Heart right ventricle (tissue), 16 donors: ENCODE results near the gene PLXNA2. TPM values are rescaled to one million over a fixed set of nuclear protein-coding genes. Genes with fewer than 3 reads are reported as not detected.
A peak's percentile ranks its signal among the peaks of the same experiment; 100 is the strongest.

Experiments used
- ATAC-seq, 8 donors: fragments of 200-7000 bp; cut with Tn5 transposase; one replicate each; pipeline ENCODE4 v1.9.1; 2020; ENCODE audit warnings: mild to moderate bottlenecking in 8 of 8, moderate library complexity in 8 of 8, moderate number of reproducible peaks in 1 of 8
- DNase-seq, 2 donors: peaks; one replicate each; pipeline ENCODE4 v3.0.0-alpha.2; 2020
- H3K27ac ChIP-seq, 10 donors: fragments of 200-600 bp; sonication (generic) in 2 of 10; one replicate each; pipeline versions ENCODE4 v1.5.0 to v1.8.0; 2020 to 2022; ENCODE audit warnings: mild to moderate bottlenecking in 3 of 10
- H3K27me3 ChIP-seq, 7 donors: fragments of 200-600 bp; one replicate each; pipeline ENCODE4 v1.8.0; 2021 to 2022; ENCODE audit warnings: mild to moderate bottlenecking in 2 of 7
- H3K36me3 ChIP-seq, 9 donors: fragments of 200-600 bp; sonication (generic) in 1 of 9; one replicate each; pipeline versions ENCODE4 v1.5.0 to v1.8.0; 2020 to 2022; ENCODE audit warnings: mild to moderate bottlenecking in 2 of 9
- H3K4me1 ChIP-seq, 9 donors: fragments of 200-600 bp; sonication (generic) in 1 of 9; one replicate each; pipeline versions ENCODE4 v1.5.0 to v1.8.0; 2020 to 2022; ENCODE audit warnings: mild to moderate bottlenecking in 4 of 9
- H3K4me3 ChIP-seq, 10 donors: fragments of 200-600 bp; sonication (generic) in 2 of 10; one replicate each; pipeline versions ENCODE4 v1.5.0 to v1.8.0; 2020 to 2022; ENCODE audit warnings: mild to moderate bottlenecking in 7 of 10, moderate library complexity in 2 of 10
- H3K9me3 ChIP-seq, 11 donors: fragments of 200-600 bp in 10 of 11; sonication (generic) in 2 of 11; one replicate each; pipeline versions ENCODE4 v1.5.0 to v1.8.0; 2013 to 2022; ENCODE audit warnings: mild to moderate bottlenecking in 2 of 11, control low read depth in 1 of 11, moderate library complexity in 1 of 11
- CTCF ChIP-seq, 9 donors: fragments of 200-600 bp; sonication (generic) in 2 of 9; IDR thresholded peaks; one replicate each; pipeline versions ENCODE4 v1.5.0 to v1.8.0; 2021 to 2022; ENCODE audit warnings: antibody characterized with exemption in 9 of 9, mild to moderate bottlenecking in 5 of 9, moderate library complexity in 1 of 9
- WGBS, 2 donors: extraction: QIAGEN DNeasy Blood & Tissue Kit; methylation state at CpG; one replicate each; pipeline ENCODE4 v1.1.7; 2013; ENCODE audit warnings: inconsistent platforms in 1 of 2; 5-methylcytosine and 5-hydroxymethylcytosine counted together
- intact Hi-C, 10 donors: fragments of 100-400 bp; cut with DNase I; formaldehyde crosslinking; loops; one replicate each; pipeline versions ENCODE4 v1.11.1 to v1.14.2; 2022
- polyA plus RNA-seq, 2 donors: library from polyadenylated mRNA; stranded (reverse); fragments of 200-250 nt; gene quantifications; one replicate each; pipeline ENCODE4 v1.2.3, GENCODE V29; 2013
- total RNA-seq, 10 donors: library from RNA; stranded (reverse); fragmentation: NEBNext Ultra II Directional in 3 of 10; extraction: Animal tissue kit (Norgen Biotek cat#: 25700) in 3 of 10; gene quantifications; one replicate each; pipeline versions ENCODE4 v1.2.1 to v1.2.4, GENCODE V29; 2021 to 2023
- donor health status: Arrhythmogenic right ventricular cardiomyopathy.
- donor health status: ischemic (EF 13 %, LVEDD 7.1; RV severe dilation, severe dysfunction).
- donor health status: healthy with polysubstance abuse.
- donor health status: DM: no; HTN: yes; CAD: no.
- donor health status: DM: no; HTN: no; CAD: no.
- donor health status: ischemic (EF 25% LVEDD 6.9; RV normal size, moderate dysfunction).
- donor health status: ischemic (EF 25% LVEDD 5.7; RV mildly dilated, moderate dysfunction).
- donor health status: healthy.
- donor health status: DM: yes; HTN: yes; CAD: no.
- donor health status: Ischemic cardiomyopathy.
- donor health status: ischemic (EF 35%, LVEDD 5.7; RV mildly dilated, moderate dysfunction).
- donor health status: nonischemic (EF 11% LVEDD 7.7; RV severe dilation, severe dysfunction).
- donor health status: DM: yes; HTN: yes; CAD: no.
- donor health status: PGD.
- donor health status: ischemic (EF 29% LVEDD 5.4; RV normal size, mild dysfunction).
- donor health status: nonischemic (EF 23%, LVEDD 6.1; RV moderate dilation, normal function).

PLXNA2 gene
- total and polyA plus RNA-seq, 12 donors, result 6.1 to 31.6 (median 17.9) TPM

- Histone ChIP-seq H3K36me3 (peaks cover 0 to 89% (median 15%) of the 10 kb centered on the region in 9 donors), H3K27me3 (no peaks in the 10 kb centered on the region), H3K27ac (peak overlapping the region in 9 of 10 donors; percentile 23 to 76 (median 51)), H3K9me3 (no peaks in the 10 kb centered on the region), H3K4me1 (peaks cover 0 to 43% (median 29%) of the 10 kb centered on the region in 9 donors), H3K4me3 (no peak overlapping the region)
- ATAC-seq (peak; percentile 49 to 83 (median 62)), DNase-seq (peak; percentile 48 to 55)
- intact Hi-C loops, result loop anchor here in 7 of 10 donors (5.0 kb wide), 5 partner anchors 48 to 152 kb away; partner anchors contain the start of gene PLXNA2 (in 2 of the 7)
- TF ChIP-seq CTCF (IDR thresholded peaks at IDR 0.05), result no peak
- WGBS, 2 donors, result 46 to 56% methylated on average over 9 of the region's 9 CpGs
These were observed 153.5 kb downstream of the PLXNA2 start for GRCh38 chr1:208090388-208091301.

- no peak for TF ChIP-seq CTCF (IDR thresholded peaks at IDR 0.05)
- Histone ChIP-seq H3K9me3 (no peaks in the 10 kb centered on the region), H3K27ac (peak overlapping the region in 9 of 10 donors; percentile 23 to 76 (median 51)), H3K36me3 (peaks cover 0 to 89% (median 10%) of the 10 kb centered on the region in 9 donors), H3K27me3 (no peaks in the 10 kb centered on the region), H3K4me1 (peaks cover 0 to 49% (median 29%) of the 10 kb centered on the region in 9 donors), H3K4me3 (no peak overlapping the region)
- 26 to 35% methylated on average over 6 of the region's 6 CpGs for WGBS, 2 donors
- intact Hi-C loops, result loop anchor here in 7 of 10 donors (5.0 kb wide), 5 partner anchors 48 to 152 kb away; partner anchors contain the start of gene PLXNA2 (in 2 of the 7)
- peak; percentile 8 to 61 (median 36) for ATAC-seq
- DNase-seq, result peak in 1 of 2 donors; percentile 36
These were observed 154.3 kb downstream of the PLXNA2 start for GRCh38 chr1:208089761-208090370.

GRCh38 chr1:208089149-208089548 is 155.0 kb downstream of the PLXNA2 start:
- DNase-seq (no peak), ATAC-seq (no peak)
- 75 to 79% methylated on average over 1 of the region's 1 CpG for WGBS, 2 donors
- no peaks in the 10 kb centered on the region for H3K27me3 ChIP-seq
- H3K4me3 ChIP-seq, result no peak overlapping the region
- H3K27ac ChIP-seq, result peak overlapping the region in 2 of 10 donors; percentile 55 to 61
- peaks cover 0 to 89% (median 8%) of the 10 kb centered on the region in 9 donors for H3K36me3 ChIP-seq
- intact Hi-C loops, result no loop called here
- no peaks in the 10 kb centered on the region for H3K9me3 ChIP-seq
- H3K4me1 ChIP-seq, result peaks cover 2 to 52% (median 29%) of the 10 kb centered on the region in 9 donors
- no peak for TF ChIP-seq CTCF (IDR thresholded peaks at IDR 0.05)

- 89 to 93% methylated on average over 4 of the region's 4 CpGs for WGBS, 2 donors
- intact Hi-C loops, result no loop called here
These were observed 155.9 kb downstream of the PLXNA2 start for GRCh38 chr1:208088319-208088718.

More at GRCh38 chr1:208088319-208088718, 155.9 kb downstream of the PLXNA2 start:
- no peak for DNase-seq
- no peaks in the 10 kb centered on the region for H3K27me3 ChIP-seq
- no peak for TF ChIP-seq CTCF (IDR thresholded peaks at IDR 0.05)
- peaks cover 0 to 90% (median 8%) of the 10 kb centered on the region in 9 donors for H3K36me3 ChIP-seq
- H3K27ac ChIP-seq, result no peak overlapping the region
- no peaks in the 10 kb centered on the region for H3K9me3 ChIP-seq
- no peak for ATAC-seq
- peaks cover 2 to 60% (median 29%) of the 10 kb centered on the region in 9 donors for H3K4me1 ChIP-seq
- H3K4me3 ChIP-seq, result no peak overlapping the region
